Measurements from ENCODE around the gene IFNA13. TPM values are rescaled to one million over a fixed set of nuclear protein-coding genes. Genes with fewer than 3 reads are reported as not detected.
A peak's percentile ranks its signal among the peaks of the same experiment; 100 is the strongest.

The IFNA13 gene
- total RNA-seq, 2 donors from 2014 or later, result not detected

DNA sequence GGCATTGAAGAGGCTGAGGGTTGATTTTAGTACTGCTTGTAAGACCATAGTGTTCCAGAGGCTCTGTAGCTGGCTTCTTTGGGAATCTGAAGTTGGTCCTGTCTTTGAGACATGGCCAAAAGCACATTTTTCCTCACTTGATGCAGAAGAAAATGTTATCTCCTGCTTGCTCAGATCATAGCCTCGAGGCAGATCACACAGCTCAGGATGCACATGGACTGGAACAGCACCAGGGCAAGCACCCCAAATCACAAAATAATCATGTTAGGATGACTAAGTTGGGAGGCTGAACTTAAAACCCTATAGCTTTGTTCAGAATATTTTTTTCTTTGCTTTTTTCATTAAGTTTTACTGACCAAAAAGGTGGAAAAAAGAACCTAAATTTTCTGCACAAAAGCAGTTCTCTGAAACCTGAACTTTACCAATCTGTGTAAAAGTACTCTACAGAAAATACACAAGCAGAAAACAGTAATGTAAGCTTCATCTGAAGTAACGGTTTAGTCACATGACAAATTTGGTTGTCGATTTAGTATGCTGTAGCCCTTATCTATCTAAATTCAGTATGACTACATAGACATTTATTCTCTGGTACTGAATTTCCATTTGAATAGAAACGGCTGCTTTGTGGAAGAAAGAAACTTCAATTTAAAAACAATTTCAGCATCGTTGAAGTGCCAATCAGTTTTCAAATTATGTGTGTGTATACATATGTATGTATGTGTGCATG, 36.0 kb downstream of the IFNA13 start:
- H3K9me3 Mint-ChIP-seq, result no peaks in the 10 kb centered on the region
- H3K4me1 Mint-ChIP-seq, result peaks cover 40% of the 10 kb centered on the region
- peak overlapping the region; percentile 97 for H3K4me3 Mint-ChIP-seq
- ATAC-seq (replicated peaks), result no peak
- H3K27ac Mint-ChIP-seq, result no peak overlapping the region
- no peaks in the 10 kb centered on the region for H3K27me3 Mint-ChIP-seq
- peaks cover 67% of the 10 kb centered on the region for H3K36me3 Mint-ChIP-seq (ENCODE audit: low read depth)

DNA sequence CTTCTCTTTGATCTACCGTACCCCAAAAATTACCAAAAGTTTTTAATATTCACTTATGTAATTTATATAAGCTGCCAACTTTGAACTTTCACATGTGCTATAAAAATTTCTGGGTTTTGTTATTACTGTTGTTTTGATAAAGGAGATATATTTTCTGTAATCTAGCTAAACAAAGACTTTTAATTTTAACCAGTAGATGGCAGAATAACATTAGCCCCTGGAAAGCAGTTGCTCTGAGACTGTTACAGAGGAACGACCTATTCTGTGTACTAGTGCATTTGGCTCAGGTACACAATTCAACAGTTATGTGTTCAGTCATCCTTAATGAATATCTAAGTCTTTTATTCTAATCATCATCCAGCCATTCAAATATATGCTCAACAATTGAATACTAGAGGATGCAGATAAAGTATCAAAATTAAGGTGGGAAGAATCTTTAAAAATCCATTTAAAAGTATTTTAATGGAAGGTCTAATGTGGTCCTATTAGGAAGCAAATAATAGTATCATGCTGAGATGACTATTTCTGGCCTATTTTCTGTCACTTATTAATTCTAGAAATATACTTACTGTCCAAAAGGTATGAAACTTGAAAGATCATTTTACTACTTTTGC, 41.2 kb downstream of the IFNA13 start:
- Mint-ChIP-seq H3K36me3 (ENCODE audit: low read depth) (peaks cover 81% of the 10 kb centered on the region), H3K9me3 (no peaks in the 10 kb centered on the region), H3K4me3 (peak overlapping the region; percentile 34), H3K4me1 (peaks cover 26% of the 10 kb centered on the region), H3K27ac (peak overlapping the region; percentile 73), H3K27me3 (no peaks in the 10 kb centered on the region)
- peak; percentile 80 for ATAC-seq (replicated peaks)

DNA sequence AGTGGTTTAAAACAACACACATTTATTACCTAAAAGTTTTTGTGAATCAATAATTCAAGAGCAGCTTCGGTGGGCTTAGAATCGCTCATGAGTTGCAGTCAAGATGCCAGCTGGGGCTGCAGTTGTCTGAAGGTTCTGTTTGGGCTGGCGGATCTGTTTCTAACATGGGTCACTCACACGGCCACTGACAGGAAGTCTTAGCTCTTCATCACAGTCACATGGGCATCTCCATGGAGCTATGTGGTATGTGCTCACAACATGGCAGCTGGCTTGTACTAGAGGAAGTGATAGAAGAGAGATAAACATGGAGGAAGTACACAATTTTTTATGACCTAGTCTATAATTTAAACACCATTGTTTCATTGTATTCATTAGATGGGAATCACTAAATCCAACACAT, 43.8 kb downstream of the IFNA13 start:
- ATAC-seq (replicated peaks), result no peak
- H3K27me3 Mint-ChIP-seq, result no peaks in the 10 kb centered on the region
- H3K4me3 Mint-ChIP-seq, result no peak overlapping the region
- peaks cover 69% of the 10 kb centered on the region for H3K36me3 Mint-ChIP-seq (ENCODE audit: low read depth)
- peak overlapping the region; percentile 16 for H3K27ac Mint-ChIP-seq
- no peaks in the 10 kb centered on the region for H3K9me3 Mint-ChIP-seq
- H3K4me1 Mint-ChIP-seq, result peaks cover 15% of the 10 kb centered on the region

DNA sequence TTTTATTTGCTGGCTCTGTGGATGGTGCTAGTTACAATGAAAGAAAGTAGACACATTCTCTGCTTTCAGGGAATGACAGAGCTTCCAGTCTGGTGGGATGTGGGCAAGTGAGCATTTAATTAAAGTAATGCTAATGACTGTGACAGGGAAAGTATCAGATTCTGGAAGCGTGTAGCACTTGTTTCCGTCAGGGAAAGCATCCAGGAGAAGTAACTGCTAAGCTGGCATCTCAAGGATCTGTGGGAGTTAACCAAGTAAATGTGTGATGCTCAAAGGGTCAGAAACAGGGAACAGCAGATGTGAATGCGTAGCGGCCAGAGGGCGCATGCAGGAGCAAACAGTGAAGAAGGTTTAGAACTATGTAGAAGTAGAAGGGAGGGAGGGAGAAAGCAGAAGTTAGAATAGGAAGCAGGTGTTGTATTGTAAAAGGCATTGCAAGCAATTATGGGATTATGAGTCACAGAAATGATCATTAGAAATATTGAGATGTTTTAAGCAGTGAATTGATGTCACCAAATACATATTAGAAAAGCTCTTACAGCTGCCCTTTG, 44.9 kb downstream of the IFNA13 start:
- Mint-ChIP-seq H3K4me3 (no peak overlapping the region), H3K27me3 (no peaks in the 10 kb centered on the region), H3K9me3 (no peaks in the 10 kb centered on the region), H3K36me3 (ENCODE audit: low read depth) (peaks cover 66% of the 10 kb centered on the region), H3K4me1 (peaks cover 19% of the 10 kb centered on the region), H3K27ac (peak overlapping the region; percentile 68)
- ATAC-seq (replicated peaks), result no peak

DNA sequence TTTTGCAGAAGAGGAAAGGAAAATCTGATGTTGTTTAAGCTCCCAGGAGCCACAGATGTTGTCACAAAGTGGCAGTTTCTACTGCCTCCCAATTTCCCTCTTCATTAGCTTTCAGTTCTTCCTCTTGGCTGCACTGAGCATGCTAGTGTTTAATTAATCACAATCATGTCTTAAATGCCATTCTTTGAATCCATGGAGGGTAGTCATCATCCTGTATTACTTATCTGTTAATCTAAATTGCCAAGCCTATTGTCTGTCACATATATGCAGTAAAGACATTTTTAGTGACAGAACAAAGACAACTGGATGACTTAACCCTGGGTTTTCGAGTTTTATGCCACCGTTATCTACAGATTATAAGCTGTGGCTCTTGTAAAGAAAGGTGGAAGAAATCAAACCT, 47.4 kb downstream of the IFNA13 start:
- peaks cover 47% of the 10 kb centered on the region for H3K36me3 Mint-ChIP-seq (ENCODE audit: low read depth)
- H3K4me3 Mint-ChIP-seq, result no peak overlapping the region

DNA sequence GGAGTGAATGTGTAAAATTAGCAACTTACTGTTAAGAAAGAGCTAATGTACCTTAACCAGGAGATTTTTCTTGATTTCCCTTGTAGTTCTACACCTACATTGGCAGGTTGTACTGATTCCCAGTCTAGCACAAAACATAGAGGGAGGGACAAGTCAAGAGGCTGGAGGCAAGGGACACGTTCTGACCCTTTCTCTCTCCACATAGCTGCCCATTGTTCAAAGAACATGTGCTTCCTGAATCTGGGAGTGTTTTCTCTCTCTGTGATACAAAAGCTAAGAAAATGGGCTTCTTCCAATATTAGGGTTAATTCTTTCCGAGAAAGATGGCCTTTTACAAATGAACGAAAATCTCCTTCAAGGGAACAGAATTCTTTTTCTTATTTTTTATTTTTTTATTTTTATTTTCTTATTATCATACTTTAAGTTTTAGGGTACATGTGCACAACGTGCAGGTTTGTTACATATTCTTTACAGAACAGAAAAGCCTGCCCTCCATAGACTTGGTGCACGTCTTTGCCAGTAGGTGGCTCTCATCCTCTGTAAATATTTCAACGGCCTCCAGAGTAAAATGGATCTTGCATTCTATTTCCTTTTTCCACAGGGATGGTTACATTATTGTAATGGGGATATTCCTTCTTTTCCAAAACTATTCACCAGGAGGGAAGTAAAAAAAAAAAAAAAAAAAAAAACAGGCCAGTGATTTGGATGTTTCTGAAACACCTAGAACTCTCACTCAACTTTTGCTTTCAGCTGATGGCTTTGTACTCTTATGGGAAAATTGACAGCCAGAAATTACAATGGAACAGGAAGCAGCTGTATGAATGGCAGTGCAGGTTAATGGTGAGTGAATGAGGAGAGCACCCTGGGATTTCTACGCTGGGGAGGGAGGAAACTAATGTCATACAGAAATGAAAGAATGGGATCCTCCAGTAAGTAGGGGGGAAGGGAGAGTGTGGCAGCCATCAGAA, 49.6 kb downstream of the IFNA13 start:
- Mint-ChIP-seq H3K36me3 (ENCODE audit: low read depth) (peaks cover 25% of the 10 kb centered on the region), H3K27me3 (no peaks in the 10 kb centered on the region), H3K4me1 (peaks cover 4% of the 10 kb centered on the region), H3K4me3 (no peak overlapping the region), H3K9me3 (no peaks in the 10 kb centered on the region), H3K27ac (no peak overlapping the region)
- ATAC-seq (replicated peaks), result peak; percentile 63

More for the DNA sequence above, 47.4 kb downstream of the IFNA13 start:
- Mint-ChIP-seq H3K9me3 (no peaks in the 10 kb centered on the region), H3K27me3 (no peaks in the 10 kb centered on the region), H3K4me1 (peaks cover 5% of the 10 kb centered on the region), H3K27ac (no peak overlapping the region)
- ATAC-seq (replicated peaks), result no peak

Other genes starting within 250 kb of the IFNA13 start
- gene IFNW1, start 226.2 kb downstream of the IFNA13 start, total RNA-seq, result not detected
- gene IFNA21, start 201.4 kb downstream of the IFNA13 start, total RNA-seq, result not detected
- gene IFNA4, start 180.5 kb downstream of the IFNA13 start, total RNA-seq, result not detected
- gene IFNA7, start 165.9 kb downstream of the IFNA13 start, total RNA-seq, result not detected
- gene IFNA10, start 160.9 kb downstream of the IFNA13 start, total RNA-seq, result not detected
- gene IFNA16, start 150.7 kb downstream of the IFNA13 start, total RNA-seq, result not detected
- not detected for gene IFNA17, start 139.8 kb downstream of the IFNA13 start, total RNA-seq
- not detected for gene IFNA14, start 128.1 kb downstream of the IFNA13 start, total RNA-seq
- not detected for gene IFNA5, start 62.7 kb downstream of the IFNA13 start, total RNA-seq
- 10 to 100 TPM; 10.5 to 13.7 TPM for gene KLHL9, start 32.7 kb downstream of the IFNA13 start, total RNA-seq
- not detected for gene IFNA6, start 17.2 kb downstream of the IFNA13 start, total RNA-seq
- gene IFNA2, start 17.3 kb upstream of the IFNA13 start, total RNA-seq, result not detected
- gene IFNA8, start 41.1 kb upstream of the IFNA13 start, total RNA-seq, result not detected
- gene IFNA1, start 72.4 kb upstream of the IFNA13 start, total RNA-seq, result not detected
- not detected for gene IFNE, start 114.3 kb upstream of the IFNA13 start, total RNA-seq

All from activated T-helper 17 cell treated with anti-CD3 and anti-CD28 coated beads, Interleukin-2, amount 50 U/mL, for 72 hours (primary cell).